T-helper 9 cell (primary cell): ENCODE data around the gene FZD10.

Experiments used
- DNase-seq: peaks from one replicate; pipeline ENCODE4 v3.0.0-alpha.2; 2020

Gene FZD10

DNA sequence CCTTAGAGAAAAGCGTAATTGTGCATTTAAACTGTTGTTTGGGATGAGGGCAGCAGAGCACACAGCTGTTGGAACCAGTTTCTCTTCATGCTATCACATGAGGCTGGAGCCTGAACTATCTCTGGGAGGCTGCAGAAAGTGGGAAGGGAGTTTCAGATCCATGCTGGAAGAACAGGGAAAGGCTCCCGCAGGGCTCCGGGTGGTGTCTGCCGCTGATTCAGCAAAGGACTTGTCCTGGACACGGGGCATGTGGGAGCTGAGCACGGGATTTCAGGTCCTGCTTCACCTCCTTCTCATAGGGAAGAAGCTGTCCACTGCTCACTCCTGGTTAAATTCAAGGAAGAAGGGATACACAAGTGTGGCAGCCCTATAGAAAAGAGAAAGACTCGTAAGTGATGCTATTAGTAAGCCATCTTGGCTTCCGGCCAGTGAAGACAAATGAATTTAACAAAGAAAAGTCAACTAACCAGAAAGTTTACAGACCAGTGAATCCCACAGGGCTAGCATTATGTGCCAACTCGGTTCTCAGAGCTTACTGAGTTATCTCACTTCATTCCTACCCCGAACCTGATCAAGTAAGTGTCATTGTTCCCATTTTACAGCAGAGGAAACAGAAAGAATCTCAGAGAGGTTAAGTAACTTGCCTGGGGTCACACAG, 6.7 kb upstream of the FZD10 start:
- DNase-seq: no peak

DNA sequence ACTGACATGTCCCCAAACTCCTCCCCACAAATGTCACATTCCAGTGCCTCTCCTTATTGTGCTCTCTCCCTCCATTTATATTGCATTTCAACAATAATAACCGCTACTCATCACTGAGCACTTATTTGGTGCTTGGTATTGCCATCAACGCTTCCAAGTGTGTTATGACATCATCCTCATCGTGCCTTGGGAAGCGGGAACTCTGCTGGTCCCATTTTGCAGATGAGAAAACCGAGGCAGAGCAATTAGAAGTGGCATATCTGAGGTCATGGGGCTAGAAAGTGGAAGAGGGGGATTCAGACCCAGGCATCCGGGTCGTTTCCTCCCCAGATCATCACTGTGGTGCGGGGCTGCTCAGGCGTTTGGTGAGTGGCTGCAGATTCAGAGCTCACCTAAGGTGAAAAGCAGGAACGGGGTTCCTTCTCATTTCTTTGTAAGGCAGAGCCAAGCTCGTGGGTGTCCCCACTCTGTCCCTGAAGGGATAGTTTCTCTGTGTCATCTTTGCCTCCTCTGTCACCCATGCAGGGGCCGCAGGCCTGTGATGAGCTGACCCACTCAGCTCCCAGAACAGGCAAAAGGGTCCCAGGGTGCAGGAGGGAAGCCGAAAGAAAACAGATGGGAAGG, 5.5 kb upstream of the FZD10 start:
- DNase-seq: no peak

DNA sequence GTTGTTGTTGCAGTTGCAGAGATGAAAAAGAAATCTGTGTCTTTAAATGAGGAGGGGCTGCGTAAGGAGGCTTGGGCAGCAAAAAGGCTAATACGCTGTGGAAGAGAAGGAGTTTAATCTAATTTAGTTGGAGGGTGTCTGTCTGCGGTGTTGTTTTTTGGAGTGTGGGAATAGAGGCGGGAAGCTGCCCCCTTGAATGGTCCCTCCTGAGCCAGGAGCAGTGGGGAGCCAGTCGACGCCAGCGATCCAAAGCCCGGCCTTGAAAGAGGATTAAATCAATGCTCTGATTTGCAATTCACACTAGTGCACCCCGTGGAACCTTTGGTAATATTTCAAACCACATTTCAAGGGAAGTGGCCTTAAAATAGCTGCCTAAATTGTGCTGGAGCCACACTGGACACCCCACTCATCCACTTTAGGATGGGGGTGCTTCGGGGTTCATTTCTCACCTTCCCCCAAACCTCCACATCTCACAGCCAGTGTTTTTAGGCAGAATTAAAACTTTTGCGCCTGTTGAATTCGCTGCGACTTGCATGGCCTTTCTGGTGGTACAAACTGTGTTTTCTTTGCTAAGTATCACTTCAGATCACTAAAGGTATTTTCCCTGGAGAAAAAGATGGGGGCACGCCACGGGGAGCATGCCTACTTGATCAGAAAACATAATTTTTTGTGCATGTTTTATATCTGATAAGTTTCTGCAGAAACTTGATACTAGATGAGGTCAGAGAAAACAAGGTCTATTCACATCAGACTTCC, 4.1 kb upstream of the FZD10 start:
- DNase-seq: no peak

DNA sequence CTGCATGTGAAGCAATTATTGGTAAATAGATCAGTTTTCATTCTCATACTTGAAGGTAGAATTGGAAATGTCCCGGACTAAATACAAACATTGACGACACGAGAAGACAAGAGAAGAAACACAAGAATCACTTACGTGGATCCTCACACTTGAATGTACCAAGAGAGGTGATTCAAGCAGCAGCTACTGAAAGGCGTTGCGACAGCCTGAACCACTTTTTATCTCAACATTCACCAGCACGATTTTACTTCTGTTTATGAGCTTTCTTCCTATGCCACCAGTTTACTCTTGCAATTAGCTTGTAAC, 3.6 kb upstream of the FZD10 start:
- DNase-seq: no peak

DNA sequence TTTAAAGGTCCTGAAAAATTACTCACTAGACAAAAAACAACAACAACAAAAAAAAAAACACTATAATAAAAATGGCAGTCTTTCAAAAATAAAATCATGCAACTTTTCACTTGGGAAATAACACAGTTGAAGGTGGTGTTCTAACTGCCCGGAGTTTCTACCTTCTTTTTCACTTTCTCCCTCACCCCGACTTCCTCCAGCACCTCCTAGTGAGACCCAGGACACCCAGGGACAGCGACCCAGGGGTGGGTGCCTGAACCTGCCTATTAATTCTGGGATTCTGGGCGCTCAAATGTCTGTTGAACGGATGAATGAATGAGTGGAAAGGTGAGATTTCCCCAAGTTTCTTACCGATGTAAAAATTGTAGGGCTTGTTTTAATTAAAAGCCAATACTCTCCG, 2.0 kb upstream of the FZD10 start:
- no peak for DNase-seq

DNA sequence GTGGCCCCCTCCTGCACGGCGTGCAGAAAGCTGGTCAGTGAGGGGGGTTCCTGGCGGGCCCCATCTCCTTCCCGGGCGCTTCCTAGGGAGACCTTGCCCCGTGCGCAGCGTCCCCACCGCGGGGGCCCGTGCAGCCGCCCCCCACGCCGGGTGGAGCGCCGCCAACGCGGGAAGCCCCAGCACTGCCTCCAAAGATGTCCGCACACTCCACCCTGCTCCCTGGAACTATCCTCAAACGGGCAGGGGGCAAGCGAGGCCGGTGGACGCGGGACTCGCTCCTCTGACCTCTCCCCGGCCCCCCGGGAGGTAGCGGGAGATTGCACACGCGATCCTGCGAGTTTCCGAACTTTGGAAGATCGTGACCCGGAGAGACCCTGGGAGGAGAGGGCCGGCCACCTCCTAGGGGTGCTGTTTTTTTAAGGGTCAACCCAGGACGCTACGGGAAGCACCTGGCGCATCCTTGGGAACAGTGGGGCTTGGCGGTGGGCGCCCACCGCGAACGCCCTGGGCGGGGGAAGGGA, 1.5 kb upstream of the FZD10 start:
- no peak for DNase-seq

DNA sequence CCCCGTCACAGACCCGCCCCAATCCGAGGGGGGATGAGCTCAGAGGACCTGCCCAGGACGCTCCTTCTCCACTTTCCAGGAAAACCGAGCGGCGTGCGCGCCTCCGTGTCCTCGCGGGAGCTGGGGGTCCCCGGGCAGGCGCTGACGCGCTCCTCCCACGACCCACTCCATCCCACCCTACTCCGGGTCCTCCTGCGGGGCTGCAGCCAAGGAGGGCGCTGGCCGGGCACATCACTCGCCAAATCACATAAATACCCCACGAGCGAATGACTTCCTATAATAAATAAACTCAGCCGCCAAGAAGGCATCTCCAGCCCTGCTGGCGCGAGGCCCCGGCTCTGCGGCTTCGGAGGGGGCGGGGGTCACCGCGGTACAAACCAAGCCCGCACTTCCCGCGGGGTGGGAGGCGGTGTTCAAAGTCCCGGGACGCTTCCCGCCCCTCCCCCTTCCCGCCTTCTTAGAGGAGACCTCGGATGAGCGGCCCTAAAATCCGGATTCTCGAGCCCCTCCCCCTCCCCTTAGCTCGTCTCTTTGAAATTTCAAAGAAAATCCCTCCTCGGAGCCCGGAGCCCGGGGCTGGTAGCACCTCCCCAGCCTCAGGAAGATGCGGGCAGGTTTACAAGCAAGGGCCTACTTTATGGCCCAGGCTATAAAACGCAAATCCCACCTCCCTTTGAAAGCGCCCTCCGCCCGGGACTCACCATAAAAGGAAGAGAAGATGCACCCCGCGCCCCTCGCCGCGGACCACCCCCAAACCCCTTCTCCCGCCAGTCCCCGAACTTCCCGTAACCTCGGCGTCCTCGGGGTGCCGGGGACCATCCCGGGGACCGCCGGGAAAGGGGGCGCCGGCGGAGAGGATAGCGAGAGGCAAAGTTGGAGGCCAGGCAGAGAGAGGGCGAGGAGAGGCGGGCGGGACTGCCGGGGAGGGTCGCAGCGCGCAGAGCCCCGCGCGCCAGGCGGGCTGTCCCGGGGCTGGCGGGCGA, 712 bp upstream of the FZD10 start:
- no peak for DNase-seq

DNA sequence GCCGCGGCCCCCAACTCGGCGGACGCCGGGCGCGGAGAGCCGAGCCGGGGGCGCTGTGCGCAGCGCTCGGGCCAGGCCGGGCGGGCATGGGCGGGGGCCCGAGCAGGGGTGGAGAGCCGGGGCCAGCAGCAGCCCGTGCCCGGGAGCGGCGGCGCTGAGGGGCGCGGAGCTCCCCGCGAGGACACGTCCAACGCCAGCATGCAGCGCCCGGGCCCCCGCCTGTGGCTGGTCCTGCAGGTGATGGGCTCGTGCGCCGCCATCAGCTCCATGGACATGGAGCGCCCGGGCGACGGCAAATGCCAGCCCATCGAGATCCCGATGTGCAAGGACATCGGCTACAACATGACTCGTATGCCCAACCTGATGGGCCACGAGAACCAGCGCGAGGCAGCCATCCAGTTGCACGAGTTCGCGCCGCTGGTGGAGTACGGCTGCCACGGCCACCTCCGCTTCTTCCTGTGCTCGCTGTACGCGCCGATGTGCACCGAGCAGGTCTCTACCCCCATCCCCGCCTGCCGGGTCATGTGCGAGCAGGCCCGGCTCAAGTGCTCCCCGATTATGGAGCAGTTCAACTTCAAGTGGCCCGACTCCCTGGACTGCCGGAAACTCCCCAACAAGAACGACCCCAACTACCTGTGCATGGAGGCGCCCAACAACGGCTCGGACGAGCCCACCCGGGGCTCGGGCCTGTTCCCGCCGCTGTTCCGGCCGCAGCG, 639 bp downstream of the FZD10 start:
- no peak for DNase-seq

DNA sequence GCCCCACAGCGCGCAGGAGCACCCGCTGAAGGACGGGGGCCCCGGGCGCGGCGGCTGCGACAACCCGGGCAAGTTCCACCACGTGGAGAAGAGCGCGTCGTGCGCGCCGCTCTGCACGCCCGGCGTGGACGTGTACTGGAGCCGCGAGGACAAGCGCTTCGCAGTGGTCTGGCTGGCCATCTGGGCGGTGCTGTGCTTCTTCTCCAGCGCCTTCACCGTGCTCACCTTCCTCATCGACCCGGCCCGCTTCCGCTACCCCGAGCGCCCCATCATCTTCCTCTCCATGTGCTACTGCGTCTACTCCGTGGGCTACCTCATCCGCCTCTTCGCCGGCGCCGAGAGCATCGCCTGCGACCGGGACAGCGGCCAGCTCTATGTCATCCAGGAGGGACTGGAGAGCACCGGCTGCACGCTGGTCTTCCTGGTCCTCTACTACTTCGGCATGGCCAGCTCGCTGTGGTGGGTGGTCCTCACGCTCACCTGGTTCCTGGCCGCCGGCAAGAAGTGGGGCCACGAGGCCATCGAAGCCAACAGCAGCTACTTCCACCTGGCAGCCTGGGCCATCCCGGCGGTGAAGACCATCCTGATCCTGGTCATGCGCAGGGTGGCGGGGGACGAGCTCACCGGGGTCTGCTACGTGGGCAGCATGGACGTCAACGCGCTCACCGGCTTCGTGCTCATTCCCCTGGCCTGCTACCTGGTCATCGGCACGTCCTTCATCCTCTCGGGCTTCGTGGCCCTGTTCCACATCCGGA, 1.4 kb downstream of the FZD10 start:
- DNase-seq: no peak

DNA sequence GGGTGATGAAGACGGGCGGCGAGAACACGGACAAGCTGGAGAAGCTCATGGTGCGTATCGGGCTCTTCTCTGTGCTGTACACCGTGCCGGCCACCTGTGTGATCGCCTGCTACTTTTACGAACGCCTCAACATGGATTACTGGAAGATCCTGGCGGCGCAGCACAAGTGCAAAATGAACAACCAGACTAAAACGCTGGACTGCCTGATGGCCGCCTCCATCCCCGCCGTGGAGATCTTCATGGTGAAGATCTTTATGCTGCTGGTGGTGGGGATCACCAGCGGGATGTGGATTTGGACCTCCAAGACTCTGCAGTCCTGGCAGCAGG, 1.9 kb downstream of the FZD10 start:
- DNase-seq: no peak

DNA sequence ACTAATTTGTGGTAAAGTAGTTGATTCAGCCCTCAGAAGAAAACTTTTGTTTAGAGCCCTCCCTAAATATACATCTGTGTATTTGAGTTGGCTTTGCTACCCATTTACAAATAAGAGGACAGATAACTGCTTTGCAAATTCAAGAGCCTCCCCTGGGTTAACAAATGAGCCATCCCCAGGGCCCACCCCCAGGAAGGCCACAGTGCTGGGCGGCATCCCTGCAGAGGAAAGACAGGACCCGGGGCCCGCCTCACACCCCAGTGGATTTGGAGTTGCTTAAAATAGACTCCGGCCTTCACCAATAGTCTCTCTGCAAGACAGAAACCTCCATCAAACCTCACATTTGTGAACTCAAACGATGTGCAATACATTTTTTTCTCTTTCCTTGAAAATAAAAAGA, 2.7 kb downstream of the FZD10 start:
- DNase-seq: no peak

DNA sequence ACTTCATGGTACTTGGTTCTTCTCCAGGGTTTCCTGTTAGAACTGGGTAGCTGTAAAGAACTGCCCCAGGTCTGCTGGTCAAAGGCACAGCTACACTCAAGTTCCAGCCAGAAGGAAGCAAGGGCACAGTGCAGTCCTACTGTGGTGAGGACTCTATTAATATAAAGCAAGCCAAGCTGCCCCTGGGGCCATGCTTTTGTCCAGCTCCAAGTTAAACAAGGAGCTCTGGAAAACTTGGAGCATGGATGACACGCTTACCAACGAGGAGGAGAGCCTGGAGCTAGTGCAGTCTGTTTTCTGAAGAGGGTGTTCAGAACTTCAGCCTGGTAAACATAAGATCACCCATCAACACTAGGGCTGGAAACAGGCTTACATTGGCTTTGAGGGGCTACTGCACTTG, 4.0 kb downstream of the FZD10 start:
- DNase-seq: no peak

DNA sequence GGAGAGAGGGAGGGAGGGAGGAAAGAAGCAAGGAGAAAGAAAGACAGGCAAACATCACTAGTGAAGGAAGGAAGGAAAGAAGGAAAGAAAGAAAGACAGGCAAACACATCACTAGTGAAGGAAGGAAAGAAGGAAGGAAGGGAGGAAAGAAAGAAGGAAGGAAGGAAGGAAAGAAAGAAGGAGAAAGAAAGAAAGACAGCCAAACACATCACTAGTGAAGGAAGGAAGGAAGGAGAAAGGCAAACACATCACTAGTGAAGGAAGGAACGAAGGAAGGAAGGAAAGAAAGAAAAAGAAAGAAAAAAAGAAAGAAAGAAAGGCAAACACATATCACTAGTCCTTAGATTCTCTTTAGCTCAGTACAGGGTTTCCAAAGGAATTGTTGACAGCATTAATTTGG, 5.3 kb downstream of the FZD10 start:
- no peak for DNase-seq

DNA sequence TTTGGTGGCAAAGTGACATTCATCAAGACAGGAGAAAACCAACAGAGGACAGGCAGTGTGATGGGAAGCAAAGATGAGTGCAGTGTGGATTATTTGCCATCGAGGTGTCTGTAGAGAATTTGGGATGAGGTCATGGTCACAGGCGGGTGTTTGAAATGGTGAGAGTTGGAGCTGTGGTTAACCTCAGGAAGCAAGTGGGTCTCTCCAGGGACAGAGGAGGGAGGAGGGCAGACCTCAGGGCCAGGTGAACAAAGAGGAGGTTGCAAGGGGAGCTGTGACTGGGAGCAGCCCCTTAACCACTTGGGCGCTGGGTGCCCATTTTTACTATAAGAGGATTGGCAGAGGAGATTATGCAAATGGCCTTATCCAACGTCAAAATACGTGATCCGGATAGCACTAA, 7.0 kb downstream of the FZD10 start:
- no peak for DNase-seq

DNA sequence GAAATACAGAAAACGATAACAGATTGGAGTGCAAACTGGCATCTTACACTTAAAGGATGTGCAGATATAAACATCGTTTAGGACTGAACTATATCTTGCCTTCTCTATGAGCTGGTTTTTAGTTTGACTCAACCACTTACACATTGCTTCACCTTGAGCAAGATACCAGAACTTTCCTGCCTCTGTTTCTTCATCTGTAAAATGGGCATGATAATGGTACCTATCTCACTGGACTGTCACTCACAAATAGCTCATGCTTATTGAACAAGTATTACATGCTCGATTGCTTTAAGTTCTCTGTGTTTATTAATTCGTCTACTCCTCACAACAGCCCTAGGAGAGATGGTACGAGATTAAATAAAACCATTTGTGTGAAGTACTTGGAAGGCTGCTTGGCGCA, 7.7 kb downstream of the FZD10 start:
- no peak for DNase-seq

DNA sequence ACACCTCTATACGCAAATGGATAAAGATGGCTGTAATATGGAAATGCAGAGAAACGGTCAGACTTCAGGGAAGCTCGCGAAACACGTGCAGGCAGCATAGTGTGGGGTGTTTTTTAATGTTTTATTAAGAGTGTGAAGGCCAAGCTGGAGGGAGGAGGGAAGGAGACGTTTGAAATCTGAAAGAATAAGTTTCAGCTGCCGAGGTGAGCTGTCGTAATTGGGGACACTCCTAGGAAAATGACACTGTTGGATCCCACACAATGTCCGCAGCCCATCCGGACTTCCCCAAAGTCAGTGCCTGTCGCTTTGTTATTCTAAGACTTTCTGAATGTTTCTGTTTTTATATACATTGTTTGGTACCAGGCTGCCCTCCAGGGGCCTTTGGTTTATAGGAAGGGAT, 8.3 kb downstream of the FZD10 start:
- DNase-seq: no peak

DNA sequence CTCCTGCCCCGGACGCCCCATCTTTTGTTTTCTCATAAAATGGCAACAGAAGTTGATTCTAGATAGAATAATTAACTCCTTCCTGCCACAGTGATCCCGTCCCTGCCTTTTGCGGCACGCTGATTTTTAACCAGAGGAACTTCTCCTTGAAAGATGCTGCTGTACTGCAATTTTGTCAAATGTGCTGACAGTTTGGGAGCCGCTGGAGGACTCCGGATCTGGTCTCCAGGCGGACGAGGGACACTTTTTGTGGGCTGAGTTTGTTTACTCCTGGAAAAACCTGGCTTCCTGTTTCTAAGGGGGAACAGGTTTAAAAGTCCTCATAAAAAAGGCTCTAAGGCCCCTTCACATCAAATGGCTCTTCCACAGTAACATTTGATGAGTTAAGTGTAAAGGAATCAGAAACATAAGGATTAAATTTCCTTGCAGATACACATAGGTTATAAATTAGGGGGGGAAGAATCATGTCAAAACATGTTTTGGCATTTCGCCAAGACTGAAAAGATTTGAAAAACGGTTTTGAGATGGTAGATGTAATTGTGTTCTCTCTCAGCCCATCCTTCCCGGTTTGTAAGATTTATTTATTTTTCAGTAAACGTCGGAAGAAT, 15.5 kb downstream of the FZD10 start:
- no peak for DNase-seq

DNA sequence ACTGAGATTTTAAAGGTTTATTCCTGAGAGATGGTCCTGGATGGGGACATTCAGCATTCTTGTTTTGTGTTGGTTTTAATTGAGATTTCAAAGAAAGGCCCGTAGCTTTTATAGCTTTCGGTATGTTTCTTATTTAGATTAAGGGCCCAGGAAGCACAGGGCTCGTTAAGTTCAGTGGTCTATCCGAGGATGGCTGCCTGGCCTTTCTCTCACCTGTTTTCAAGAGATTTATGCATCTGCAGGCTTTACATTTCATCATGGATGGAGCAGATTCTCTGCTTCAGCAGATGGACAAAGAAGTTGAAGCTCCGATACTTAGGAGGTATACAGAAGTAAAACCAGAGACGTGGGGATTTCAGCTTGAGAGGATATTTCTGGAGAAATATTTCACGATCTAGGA, 16.0 kb downstream of the FZD10 start:
- no peak for DNase-seq

DNA sequence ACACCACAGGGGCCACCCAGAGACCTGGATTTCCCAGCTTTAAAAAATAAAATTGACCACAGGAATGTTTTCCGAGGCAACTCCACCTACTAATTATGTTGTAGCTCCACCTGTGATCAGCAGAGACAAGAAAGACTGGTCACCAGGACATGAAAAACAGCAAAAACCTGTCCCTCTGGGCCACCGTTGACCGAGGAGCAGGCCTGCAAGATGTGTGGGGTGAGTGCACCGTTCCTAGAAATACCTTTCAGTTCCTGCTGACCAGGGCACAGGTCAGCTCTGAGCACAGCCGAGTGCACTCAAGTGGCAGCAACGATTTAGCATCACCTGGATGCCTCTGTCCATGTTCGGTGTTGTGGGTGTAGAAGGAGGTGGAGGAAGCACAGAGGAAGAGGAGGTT, 16.9 kb downstream of the FZD10 start:
- no peak for DNase-seq

DNA sequence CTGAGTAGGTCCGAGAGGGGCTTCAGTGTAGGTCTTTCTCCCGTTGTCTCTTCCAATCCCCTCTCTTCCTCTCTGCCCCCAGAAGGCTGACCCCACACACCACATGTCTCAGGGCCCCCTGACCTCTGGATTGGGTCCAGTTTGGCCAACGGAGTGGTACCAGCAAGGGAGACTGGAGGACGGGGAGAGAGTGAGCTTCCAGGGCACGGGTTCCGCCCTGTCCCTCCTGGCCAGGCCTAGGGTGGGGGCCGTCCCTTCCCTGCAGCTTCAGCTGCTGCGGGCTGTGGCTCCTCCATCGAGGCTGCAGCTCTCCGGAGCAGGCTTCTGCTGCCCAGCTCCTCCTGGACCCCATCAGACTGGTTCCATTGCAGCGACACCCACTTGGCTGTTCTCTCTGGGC, 17.4 kb downstream of the FZD10 start:
- no peak for DNase-seq

DNA sequence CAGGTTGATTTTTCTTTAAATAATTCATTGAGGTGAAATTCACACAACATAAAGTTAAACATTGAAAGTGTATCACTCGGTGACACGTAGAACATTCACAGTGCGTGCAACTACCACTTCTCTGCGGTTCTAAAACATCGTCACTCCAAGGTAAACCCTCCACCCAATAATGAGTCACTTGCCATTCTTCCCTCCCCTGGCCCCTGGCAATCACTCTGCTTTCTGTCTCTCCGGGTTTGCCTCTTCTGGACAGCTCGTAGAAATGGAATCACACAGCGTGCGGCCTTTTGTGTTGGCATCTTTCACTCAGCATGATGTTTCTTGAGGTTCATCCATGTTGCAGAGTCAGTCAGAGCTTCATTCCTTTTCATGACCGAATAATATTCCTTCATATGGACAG, 18.9 kb downstream of the FZD10 start:
- DNase-seq: no peak
